Measurements from ENCODE around the gene MT1F. TPM values are rescaled to one million over a fixed set of nuclear protein-coding genes. Genes with fewer than 3 reads are reported as not detected.

The MT1F gene
- total and polyA plus RNA-seq, 2 of the 4 experiments (the other 2 are of a cell fraction), result 0.56 TPM; not detected in 1

DNA sequence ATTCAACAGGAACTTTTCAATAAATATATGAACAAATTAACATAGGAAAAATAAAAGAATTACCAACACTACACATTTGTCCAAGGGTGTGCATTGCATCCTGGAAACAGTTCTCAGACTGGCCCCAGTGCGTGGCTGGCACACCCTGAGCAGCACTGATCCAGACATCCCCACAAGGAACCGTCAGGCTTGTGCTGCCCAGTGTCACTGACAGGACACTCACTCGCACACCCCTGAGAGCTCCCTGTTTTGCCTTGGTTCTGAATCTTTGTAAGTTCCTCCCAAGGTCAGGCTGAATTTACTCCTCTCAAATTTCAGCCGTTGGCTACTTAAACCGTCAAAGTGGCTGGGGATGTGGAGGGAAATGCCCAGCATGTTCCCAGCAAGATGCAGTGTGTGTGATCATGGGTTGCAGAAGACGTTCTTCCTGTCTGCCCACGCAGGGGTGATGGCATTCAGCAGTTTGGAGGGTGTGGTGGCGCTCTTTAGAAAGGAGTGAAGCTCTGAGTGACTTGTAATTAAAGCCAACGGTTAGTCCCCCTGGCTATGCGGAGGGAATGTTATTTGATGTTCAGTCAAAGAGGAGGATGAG lies 47.6 kb upstream of the MT1F start:
- Histone ChIP-seq H3K14ac (replicated peaks; ENCODE audit: low read depth, low read length) (peak overlapping the region; percentile 83), H4K8ac (ENCODE audit: low read depth in 2 of 2, low read length in 2 of 2) (peak overlapping the region; percentile 37 to 81), H3K9me1 (ENCODE audit: insufficient read depth, low read length) (peaks cover 23% of the 10 kb centered on the region), H3K36me3 (ENCODE audit: control insufficient read depth, insufficient read depth, low read length) (no peaks in the 10 kb centered on the region), H4K91ac (ENCODE audit: insufficient read depth, low read depth, low read length) (peak overlapping the region; percentile 90), H3K9ac (ENCODE audit: low read depth, low read length) (peak overlapping the region; percentile 28), H4K5ac (ENCODE audit: low read depth, low read length) (peak overlapping the region; percentile 88), H2BK5ac (ENCODE audit: low read depth, low read length, poor library complexity, severe bottlenecking) (peak overlapping the region; percentile 98), H3K27ac (ENCODE audit: insufficient read depth, low read length) (peak overlapping the region; percentile 70), H2BK15ac (ENCODE audit: low read depth, low read length) (peak overlapping the region; percentile 55), H4K20me1 (ENCODE audit: insufficient read depth, low read length) (peaks cover 11% of the 10 kb centered on the region), H3K79me1 (ENCODE audit: low read depth in 1 of 2, low read length in 2 of 2) (peaks cover 2 to 55% of the 10 kb centered on the region in 2 experiments; a peak in 3 of 4 replicates), H3K23ac (ENCODE audit: low read depth, low read length) (peak overlapping the region; percentile 89), H3K9me3 (ENCODE audit: control insufficient read depth, insufficient read depth, low read length) (no peaks in the 10 kb centered on the region), H3K27me3 (ENCODE audit: control insufficient read depth, insufficient read depth, low read length) (no peaks in the 10 kb centered on the region), H2BK20ac (ENCODE audit: low read depth, low read length) (peak overlapping the region; percentile 71), H3K4me2 (ENCODE audit: low read depth, low read length) (peak overlapping the region; percentile 78), H2AFZ (replicated peaks; ENCODE audit: low read length, poor library complexity) (peak overlapping the region; percentile 52), H2BK120ac (ENCODE audit: low read depth, low read length) (peak overlapping the region; percentile 96), H3K4me3 (ENCODE audit: insufficient read depth, low read depth, low read length) (peak overlapping the region; percentile 35), H3K56ac (ENCODE audit: extremely low read depth, insufficient read depth, low read length) (peak overlapping the region; percentile 73), H3K4me1 (ENCODE audit: control insufficient read depth, insufficient read depth, low read length) (peaks cover 35% of the 10 kb centered on the region), H3K18ac (ENCODE audit: low read depth, low read length) (peak overlapping the region; percentile 90), H2AK5ac (ENCODE audit: low read depth, low read length) (peak overlapping the region; percentile 73), H3K4ac (ENCODE audit: low read depth, low read length) (peak overlapping the region; percentile 82), H2AK9ac (replicated peaks; ENCODE audit: low read depth, low read length, poor library complexity) (peak overlapping the region; percentile 21)
- ATAC-seq (ENCODE audit: low read depth), result peak; percentile 1; the same call in 1 of the 2 replicates
- ChIA-PET CTCF (interaction anchor here (1.6 kb wide), 1 partner anchor 10 kb away, joined by 4 read pairs; no protein-coding TSS in a partner anchor), POLR2A (ENCODE audit: unreplicated experiment) (no interaction called here)
- BruUV-seq (replicated peaks), result no TSS peak
- peak; percentile 97 for DNase-seq
- in situ Hi-C loops (cut with MboI; ENCODE audit: low sequenced_read_pairs), result no loop called here
- dilution Hi-C loops (cut with HindIII; ENCODE audit: low sequenced_read_pairs, unreplicated experiment), result no loop called here
- WGBS, 2 experiments (ENCODE audit: extremely low coverage in 2 of 2, insufficient read length in 1 of 2), result 19% methylated on average over 6 of the region's 10 CpGs; no CpG with 5 or more reads in 1 of the 2 experiments
- intact Hi-C loops (cut with micrococcal nuclease), result no loop called here
- TF ChIP-seq CHD1 (IDR thresholded peaks at IDR 0.05; ENCODE audit: low read depth, low read length), result no peak
- TF ChIP-seq POLR2A (IDR thresholded peaks at IDR 0.05; ENCODE audit: low read depth, low read length), result peak; percentile 98
- TF ChIP-seq CEBPB (IDR thresholded peaks at IDR 0.05; ENCODE audit: low read depth, low read length), result peak; percentile 60; the same call in 1 of the 2 replicates
- no peak for TF ChIP-seq RFX5 (IDR thresholded peaks at IDR 0.05; ENCODE audit: low read depth, low read length)
- TF ChIP-seq MAZ (IDR thresholded peaks at IDR 0.05; ENCODE audit: borderline replicate concordance, low read depth, low read length), result peak; percentile 53; the same call in 1 of the 2 replicates
- TF ChIP-seq, protein P1, sequence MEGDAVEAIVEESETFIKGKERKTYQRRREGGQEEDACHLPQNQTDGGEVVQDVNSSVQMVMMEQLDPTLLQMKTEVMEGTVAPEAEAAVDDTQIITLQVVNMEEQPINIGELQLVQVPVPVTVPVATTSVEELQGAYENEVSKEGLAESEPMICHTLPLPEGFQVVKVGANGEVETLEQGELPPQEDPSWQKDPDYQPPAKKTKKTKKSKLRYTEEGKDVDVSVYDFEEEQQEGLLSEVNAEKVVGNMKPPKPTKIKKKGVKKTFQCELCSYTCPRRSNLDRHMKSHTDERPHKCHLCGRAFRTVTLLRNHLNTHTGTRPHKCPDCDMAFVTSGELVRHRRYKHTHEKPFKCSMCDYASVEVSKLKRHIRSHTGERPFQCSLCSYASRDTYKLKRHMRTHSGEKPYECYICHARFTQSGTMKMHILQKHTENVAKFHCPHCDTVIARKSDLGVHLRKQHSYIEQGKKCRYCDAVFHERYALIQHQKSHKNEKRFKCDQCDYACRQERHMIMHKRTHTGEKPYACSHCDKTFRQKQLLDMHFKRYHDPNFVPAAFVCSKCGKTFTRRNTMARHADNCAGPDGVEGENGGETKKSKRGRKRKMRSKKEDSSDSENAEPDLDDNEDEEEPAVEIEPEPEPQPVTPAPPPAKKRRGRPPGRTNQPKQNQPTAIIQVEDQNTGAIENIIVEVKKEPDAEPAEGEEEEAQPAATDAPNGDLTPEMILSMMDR (conservative IDR thresholded peaks at IDR 0.05; ENCODE audit: low read depth, low read length), result no peak
- 0 out of 2 replicates have a peak, but pooled peaks have one; percentile 32 for TF ChIP-seq BHLHE40 (IDR thresholded peaks at IDR 0.05; ENCODE audit: low read depth, low read length)
- TF ChIP-seq RCOR1 (IDR thresholded peaks at IDR 0.05; ENCODE audit: insufficient replicate concordance, low read length), result peak; percentile 39
- TF ChIP-seq, protein P2, sequence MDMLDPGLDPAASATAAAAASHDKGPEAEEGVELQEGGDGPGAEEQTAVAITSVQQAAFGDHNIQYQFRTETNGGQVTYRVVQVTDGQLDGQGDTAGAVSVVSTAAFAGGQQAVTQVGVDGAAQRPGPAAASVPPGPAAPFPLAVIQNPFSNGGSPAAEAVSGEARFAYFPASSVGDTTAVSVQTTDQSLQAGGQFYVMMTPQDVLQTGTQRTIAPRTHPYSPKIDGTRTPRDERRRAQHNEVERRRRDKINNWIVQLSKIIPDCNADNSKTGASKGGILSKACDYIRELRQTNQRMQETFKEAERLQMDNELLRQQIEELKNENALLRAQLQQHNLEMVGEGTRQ (IDR thresholded peaks at IDR 0.05; ENCODE audit: low read depth, low read length), result no peak
- peak; percentile 25 for TF ChIP-seq SMC3 (IDR thresholded peaks at IDR 0.05; ENCODE audit: low read depth, low read length)
- no peak for TF ChIP-seq NFE2L2 (IDR thresholded peaks at IDR 0.05; ENCODE audit: low read depth, low read length)
- TF ChIP-seq FOS (IDR thresholded peaks at IDR 0.05; ENCODE audit: low read depth, low read length), result peak; percentile 18; the same call in 1 of the 2 replicates
- no peak for TF ChIP-seq ELK1 (IDR thresholded peaks at IDR 0.05; ENCODE audit: borderline replicate concordance, low read depth, low read length)
- no peak for TF ChIP-seq MAFK (IDR thresholded peaks at IDR 0.05; ENCODE audit: low read depth, low read length)
- TF ChIP-seq MXI1 (IDR thresholded peaks at IDR 0.05; ENCODE audit: borderline replicate concordance, low read depth, low read length), result peak; percentile 19; the same call in 1 of the 2 replicates
